ENCODE measurements around the gene SFT2D1.

The SFT2D1 gene

DNA sequence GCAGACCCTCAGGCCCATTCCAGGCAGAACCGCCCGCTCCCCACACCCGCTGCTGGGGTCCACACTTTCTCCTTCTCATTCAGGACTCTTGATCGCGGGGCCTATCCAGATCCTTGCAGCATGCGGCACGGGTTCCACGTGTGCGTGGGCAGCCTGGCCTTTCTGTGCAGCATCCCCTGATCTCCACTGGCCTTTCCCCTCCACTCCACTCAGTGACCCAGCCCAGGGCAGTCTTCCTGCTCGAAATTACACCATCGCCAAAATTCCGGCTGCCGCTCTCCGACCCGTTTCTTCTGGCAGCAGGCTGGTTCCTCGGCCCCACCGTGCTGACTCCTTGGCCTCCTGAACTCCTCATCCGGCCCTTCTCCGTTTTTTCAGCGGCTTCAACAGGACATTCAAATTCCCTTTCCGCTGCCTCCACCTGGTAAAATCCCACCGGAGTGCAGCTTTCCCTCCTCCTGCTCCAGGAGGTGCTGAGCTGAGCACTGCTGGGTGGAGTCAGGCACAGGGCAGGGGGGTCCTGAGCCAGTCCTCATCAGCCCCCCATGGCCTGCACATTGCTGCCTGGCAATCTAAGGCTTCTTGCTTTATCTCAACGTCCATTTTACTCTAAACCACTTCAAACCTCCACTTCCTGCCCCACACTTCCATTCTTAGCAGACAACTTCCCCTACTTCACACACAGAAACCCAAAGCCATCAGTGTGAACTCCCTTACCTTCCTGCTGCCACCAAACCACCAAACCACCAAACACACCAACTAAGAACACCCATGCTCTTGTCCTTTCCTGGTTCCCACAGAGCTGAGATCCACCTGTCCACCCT lies 9.0 kb downstream of the SFT2D1 start:
- DNase-seq, result no peak

DNA sequence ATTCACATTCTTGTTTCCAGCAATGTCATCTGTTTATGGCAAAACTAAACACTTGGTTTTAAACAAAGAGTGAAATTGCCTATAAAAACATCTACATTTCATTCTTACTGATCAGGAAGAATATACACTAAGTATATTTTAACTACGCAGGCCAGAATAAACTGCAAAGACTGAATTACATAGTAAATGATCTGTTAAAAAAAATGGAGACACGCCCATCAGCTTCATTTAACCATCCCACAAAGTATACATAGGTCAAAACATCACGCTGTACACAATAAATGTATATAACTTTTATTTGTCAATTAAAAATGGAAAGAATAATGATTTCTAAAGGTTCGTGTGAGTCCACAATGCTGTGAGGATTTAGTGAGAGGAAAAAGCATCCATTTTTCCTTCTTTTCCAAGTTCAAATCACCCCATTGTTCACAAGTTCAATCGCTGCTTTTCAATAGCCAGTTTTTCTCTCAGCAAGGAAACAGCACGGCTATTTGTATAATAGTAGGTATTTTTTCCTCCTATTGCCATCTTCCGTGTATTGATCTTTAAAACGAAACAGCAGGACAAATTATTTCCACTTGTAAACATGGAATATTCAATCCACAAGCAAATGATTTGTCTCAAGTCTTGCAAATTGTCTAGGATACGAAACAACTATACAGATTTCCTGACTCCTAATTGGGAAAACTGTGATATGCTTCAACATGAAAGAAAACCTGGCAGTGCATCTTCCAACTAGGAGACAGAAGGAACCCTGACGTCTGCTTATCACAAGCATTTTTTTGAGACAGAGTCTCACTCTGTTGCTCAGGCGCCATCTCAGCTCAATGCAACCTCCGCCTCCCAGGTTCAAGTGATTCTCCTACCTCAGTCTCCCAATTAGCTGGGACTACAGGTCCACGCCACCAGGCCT lies 10.6 kb downstream of the SFT2D1 start:
- no peak for DNase-seq

DNA sequence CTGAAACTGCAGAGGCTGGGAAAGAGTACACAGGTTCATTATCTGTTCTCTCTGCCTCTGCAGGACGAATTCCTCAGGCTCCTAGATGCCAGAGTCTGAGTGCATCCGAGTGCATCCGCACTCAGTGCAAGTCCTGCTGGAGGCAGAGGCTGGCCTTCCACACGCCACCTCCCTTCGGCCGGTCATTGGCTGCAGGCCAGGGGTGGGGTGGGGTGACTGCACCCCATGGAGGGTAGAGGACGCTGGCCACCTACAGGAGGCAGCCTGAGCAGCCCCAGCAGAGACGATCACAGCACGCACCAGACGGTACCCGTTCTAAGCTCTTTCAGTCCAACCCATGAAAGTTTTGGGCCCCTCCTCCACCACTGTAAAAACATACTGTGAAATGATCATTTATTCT lies 11.7 kb downstream of the SFT2D1 start:
- DNase-seq, result no peak

- DNase-seq, result no peak
These were observed 16.8 kb downstream of the SFT2D1 start for GRCh38 chr6:166325383-166326042.

- no peak for DNase-seq
These were observed 18.9 kb downstream of the SFT2D1 start for GRCh38 chr6:166323395-166323794.

DNA sequence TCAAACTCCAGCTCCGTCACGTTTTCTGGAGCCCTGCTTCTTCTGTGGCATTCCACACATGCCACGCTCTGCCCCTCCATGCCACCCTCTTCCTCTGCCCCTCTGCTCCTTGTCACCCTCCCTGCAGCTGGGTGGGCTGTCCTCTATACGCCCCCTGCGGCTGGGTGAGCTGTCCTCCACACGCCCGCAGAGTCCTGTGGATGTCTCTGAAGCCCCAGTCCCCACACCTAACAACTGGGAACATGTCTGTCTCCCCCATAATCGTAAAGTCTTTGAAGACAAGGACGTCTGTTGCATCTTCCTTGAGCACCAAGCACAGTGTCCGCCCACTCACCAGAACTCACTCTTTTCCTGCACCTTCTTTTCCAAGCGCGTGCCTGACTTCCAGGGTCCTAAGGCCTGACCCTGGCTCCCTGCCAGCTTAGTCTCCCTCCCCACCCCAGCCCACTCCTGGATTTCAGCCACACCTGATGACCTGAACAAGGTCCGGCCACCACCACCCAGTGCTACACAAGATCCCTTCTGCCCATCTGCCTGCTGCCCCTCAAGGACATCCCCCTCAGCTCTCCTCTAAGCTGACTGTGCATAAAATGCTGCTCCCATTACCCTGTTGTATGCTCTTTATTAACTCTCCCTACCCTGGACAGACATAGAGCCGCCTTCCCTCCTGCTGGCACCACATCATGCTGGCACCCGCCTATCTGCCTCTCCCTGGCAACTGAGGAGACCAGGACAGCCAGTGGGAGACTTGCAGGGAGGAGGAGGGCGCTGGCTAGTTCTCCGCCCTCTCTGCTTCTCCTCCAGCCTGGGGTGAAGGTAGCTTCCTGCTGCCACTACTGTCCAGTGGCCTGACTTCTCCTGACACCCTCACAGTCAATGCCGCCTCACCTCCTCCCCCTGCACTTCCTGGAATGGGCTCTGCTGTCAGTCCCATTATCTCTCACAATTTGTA lies 23.4 kb downstream of the SFT2D1 start:
- no peak for DNase-seq

DNA sequence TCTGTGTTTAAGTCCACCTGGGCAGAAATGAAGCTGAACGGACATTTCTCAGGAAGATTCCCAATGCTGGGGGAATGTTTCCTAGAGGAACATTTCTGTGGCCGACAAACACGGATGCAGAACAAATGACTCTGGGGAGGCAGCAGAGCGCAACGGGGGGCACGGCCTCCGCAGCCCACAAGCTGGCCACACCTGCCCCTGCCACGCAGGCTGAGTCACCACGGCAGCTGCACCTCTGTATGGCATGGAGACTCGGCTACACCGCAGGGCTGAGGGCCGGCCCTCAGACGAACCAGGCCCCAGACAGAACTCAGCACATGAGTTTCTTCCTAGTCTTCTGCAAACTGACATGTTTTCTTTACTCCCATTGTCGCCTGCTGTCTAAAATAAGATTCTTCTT lies 24.1 kb downstream of the SFT2D1 start:
- no peak for DNase-seq

DNA sequence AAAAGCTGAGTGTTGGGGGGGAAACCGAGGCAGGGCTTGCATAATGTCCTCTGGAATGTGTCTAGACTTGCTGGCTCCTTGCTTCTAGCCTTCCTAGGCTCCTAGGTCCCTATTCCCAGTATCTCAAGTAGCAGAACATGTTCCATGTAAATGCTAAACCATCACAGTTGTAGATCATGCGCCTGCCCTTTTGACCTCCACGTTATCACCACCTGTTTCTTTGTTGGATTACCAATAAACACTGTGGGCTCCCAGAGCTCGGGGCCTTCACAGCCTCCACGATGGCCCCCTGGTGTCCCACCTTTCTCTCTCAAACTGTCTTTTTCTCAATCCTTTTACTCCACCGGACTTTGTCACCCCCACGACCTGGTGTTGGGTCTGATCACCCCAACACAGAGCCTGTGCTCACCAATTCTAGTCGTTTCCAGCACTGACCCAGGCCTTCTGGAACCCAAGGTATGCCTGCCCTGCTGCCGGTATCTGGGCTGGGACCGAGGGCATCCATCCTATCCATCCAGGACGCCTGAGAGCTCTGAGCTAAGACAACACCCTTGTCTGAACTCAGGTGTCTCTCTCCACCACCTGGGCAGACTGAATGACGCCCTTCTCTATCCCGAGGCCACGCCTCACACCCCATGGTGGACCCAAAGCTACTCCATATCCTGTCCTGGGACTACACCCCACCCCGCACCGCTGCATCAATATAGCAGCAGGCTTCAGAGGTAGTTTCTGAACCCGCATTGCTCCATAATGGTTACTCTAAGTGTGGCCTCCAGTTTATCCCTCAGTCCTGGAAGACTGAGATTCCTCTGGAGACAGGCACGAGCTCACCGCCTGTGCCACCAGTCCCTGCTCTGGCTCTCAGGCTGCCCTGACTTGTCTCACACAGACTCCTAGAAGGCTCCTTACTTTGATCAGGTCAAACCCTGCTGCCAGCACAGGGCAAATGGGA lies 24.8 kb downstream of the SFT2D1 start:
- no peak for DNase-seq

DNA sequence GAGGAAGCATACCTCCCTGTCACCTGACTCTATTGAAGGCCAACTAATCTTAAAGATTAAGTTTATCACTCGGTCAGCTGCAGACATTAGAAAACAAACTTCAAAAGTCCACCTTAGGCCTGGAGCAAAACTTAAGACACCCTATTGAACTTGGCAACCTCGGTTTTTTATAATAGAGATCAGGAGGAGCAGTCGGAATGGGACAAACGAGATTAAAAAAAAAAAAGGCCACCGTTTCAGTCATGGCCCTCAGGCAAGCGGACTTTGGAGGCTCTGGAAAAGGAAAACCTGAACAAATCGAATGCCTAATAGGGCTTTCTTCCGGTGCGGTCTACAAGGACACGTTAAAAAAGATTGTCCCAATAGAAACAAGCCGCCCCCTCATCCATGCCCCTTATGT lies 26.9 kb downstream of the SFT2D1 start:
- DNase-seq, result no peak

DNA sequence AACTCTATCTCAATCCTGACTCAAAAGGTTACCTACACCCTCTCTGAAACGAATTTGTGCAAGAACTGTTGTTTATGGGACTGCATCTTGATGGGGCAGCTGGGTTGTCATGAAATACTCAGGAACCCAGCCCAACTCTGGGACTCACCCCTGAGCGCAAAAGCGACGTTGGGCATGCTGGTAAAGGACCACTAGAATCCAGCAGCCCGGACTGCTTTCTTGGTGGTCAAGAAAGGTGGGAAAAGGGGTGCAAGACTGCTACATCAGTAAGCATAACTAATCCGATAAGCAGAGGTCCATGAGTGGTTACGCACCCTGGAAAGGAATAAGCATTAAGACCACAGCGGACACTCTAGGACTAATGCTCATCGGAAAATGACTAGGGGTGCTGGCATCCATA lies 27.9 kb downstream of the SFT2D1 start:
- no peak for DNase-seq

GRCh38 chr6:166313255-166314070 lies 28.9 kb downstream of the SFT2D1 start:
- DNase-seq, result peak; percentile 32

DNA sequence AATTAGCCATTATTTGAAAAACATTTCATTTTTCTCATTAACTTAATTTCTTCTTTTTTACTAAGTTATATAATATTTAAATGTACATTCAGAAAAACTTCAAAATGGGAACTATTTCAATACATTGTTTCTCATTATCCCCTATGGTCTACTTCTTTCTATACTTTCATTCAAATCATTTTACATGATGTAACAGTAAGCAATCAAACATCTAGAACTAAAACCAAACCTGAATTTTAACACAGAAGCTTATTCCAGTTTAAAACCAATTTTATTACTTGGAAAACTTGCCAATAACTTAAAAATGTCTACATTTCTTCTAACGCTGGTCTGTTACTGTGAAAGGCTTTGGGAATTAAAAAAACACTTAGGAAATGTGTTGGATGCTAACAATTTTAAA lies 29.5 kb downstream of the SFT2D1 start:
- DNase-seq, result no peak

- no peak for DNase-seq
These were observed 31.7 kb downstream of the SFT2D1 start for GRCh38 chr6:166310634-166311033.

DNA sequence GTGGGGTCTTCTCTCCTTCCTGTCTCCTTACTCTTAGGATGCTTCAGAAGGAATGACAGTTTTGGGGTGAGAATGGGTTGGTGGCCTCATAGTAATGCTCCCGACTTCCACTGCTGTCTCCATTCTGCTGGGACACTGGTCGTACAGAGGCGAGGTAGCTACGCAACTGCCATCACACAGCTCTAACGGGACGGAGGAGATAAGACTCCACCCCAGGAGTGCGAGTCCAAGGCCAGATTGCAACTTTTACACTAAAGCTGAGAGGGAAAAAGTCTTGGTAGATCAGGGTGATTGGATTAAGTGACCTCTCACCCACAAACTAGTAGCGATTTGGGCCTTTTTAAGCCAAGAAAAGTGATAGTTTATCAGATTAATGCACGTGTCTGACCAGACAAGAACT lies 32.4 kb downstream of the SFT2D1 start:
- no peak for DNase-seq

GRCh38 chr6:166308769-166309589 lies 33.4 kb downstream of the SFT2D1 start:
- DNase-seq, result no peak

DNA sequence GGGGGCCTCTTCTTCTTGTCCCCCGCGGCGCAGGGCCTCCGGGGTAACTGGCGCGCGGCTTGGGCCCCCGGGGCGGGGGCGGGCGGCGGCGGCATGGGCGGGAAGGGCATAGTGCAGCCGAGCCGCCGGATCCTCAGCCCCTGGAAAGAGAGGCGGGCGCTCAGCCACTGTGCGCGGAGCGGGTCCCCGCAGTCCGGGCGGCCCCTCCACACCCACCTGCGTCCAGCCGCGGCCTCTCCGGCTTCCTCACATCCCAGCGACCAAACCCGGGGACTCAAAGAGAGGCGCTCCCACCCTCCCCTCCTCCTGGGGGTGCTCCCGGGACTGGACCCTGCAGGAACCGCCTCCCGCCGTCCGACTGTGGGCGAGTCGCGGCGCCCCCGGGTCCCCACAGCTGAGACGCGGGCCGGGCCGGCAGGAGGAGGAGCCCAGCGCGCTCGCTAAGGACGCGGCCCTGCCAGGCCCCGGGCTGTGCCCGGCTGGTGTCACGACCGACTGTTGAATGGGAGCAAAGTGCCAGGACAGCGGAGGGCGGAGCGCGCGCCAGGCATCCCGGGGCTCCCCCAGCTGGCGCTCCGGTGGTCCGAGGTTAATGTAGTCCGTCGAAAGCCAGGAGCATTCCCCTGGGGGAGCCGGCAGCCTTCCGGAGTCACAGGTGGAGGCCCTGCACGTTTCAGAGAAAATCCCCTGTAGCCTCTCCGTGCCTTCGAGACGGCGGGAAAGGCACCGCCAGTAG lies 34.1 kb downstream of the SFT2D1 start, which contains the start of gene PRR18:
PRR18 (minus strand) TSS at position 360 of the 736 bp plus-strand sequence; CDS start at position 110, 250 bp downstream.
- no peak for DNase-seq

- DNase-seq, result no peak
These were observed 35.0 kb downstream of the SFT2D1 start for GRCh38 chr6:166307082-166308032.
